ENCODE data around the gene EFCC1. TPM values are rescaled to one million over a fixed set of nuclear protein-coding genes. Genes with fewer than 3 reads are reported as not detected.
"Not testable (repeated sequence)": the region's sequence is repeated elsewhere in the genome, so short reads cannot be mapped to it uniquely, and the experiment has no call there.

Gene EFCC1
- total and polyA plus RNA-seq, 9 donors: 0.61 to 2.0 (median 0.79) TPM

DNA sequence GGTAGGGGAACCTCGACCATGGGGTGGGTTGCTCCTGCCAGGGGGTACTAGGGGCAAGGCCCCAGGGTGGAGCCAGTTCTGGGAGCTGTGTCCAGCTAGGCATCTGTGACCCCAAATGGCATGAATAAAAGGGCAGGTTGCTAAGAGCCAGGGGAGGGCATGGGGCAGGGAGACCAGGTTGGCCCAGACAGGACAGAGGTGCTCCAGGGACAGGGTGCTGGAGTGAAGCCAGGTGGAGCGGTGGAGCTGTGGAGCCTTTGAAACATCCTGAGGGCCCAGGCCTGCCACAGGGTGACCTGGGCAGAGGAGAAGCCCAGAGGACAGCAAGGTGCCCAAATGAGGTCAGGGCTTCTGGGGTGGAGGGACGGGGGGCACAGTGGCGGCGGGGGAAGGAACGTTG lies 87.2 kb downstream of the EFCC1 start:
- no CpG with 5 or more reads among the region's 6 CpGs for WGBS (ENCODE audit: insufficient coverage)
- H3K36me3 ChIP-seq (ENCODE audit: control insufficient read depth, insufficient read depth, low read length); H3K27me3 ChIP-seq (ENCODE audit: control insufficient read depth, insufficient read depth, low read length); H3K27ac ChIP-seq (ENCODE audit: low read length); H3K4me1 ChIP-seq (ENCODE audit: control insufficient read depth, insufficient read depth, low read length); H3K9me3 ChIP-seq (replicated peaks; ENCODE audit: control insufficient read depth, low read depth, low read length); DNase-seq; H3K4me3 ChIP-seq (ENCODE audit: low read length): not testable (repeated sequence)

Other genes with a start within 250 kb of the EFCC1 start
- gene ACAD9, start 121.7 kb upstream of the EFCC1 start, total RNA-seq: 25.6 TPM
- 10 to 100 TPM; 22.7 to 30.4 (median 25.7) TPM for gene ACAD9, start 121.7 kb upstream of the EFCC1 start, polyA plus RNA-seq (ENCODE audit: insufficient read depth in 1 of 8, insufficient read length in 8 of 8, low replicate concordance in 1 of 8)
- 0.27 TPM for gene CFAP92, start 7.2 kb upstream of the EFCC1 start, total RNA-seq
- 1 to 10 TPM in 2 of 8 donors, under 1 TPM in 6; 0.55 to 1.1 (median 0.66) TPM for gene CFAP92, start 7.2 kb upstream of the EFCC1 start, polyA plus RNA-seq (ENCODE audit: insufficient read depth in 1 of 8, insufficient read length in 8 of 8, low replicate concordance in 1 of 8)
- gene GP9, start 59.5 kb downstream of the EFCC1 start, total RNA-seq: 0.40 TPM
- under 1 TPM; 0.23 to 0.81 (median 0.52) TPM for gene GP9, start 59.5 kb downstream of the EFCC1 start, polyA plus RNA-seq (ENCODE audit: insufficient read depth in 1 of 8, insufficient read length in 8 of 8, low replicate concordance in 1 of 8)
- gene RAB43, start 120.5 kb downstream of the EFCC1 start, total RNA-seq: 2.7 TPM
- gene RAB43, start 120.5 kb downstream of the EFCC1 start, polyA plus RNA-seq (ENCODE audit: insufficient read depth in 1 of 8, insufficient read length in 8 of 8, low replicate concordance in 1 of 8): 1 to 10 TPM; 1.6 to 4.2 (median 2.7) TPM
- 35.6 TPM for gene ISY1, start 159.8 kb downstream of the EFCC1 start, total RNA-seq
- 10 to 100 TPM; 33.4 to 47.6 (median 38.9) TPM for gene ISY1, start 159.8 kb downstream of the EFCC1 start, polyA plus RNA-seq (ENCODE audit: insufficient read depth in 1 of 8, insufficient read length in 8 of 8, low replicate concordance in 1 of 8)
- gene CNBP, start 182.6 kb downstream of the EFCC1 start, total RNA-seq: 236 TPM
- gene CNBP, start 182.6 kb downstream of the EFCC1 start, polyA plus RNA-seq (ENCODE audit: insufficient read depth in 1 of 8, insufficient read length in 8 of 8, low replicate concordance in 1 of 8): 100 to 1,000 TPM; 273 to 327 (median 301) TPM
- gene COPG1, start 248.3 kb downstream of the EFCC1 start, total RNA-seq: 118 TPM
- 100 to 1,000 TPM; 105 to 151 (median 112) TPM for gene COPG1, start 248.3 kb downstream of the EFCC1 start, polyA plus RNA-seq (ENCODE audit: insufficient read depth in 1 of 8, insufficient read length in 8 of 8, low replicate concordance in 1 of 8)

All from muscle of leg (tissue), 11 donors.